H4 (cell line): ENCODE measurements around the gene SLC6A6. TPM values are rescaled to one million over a fixed set of nuclear protein-coding genes. Genes with fewer than 3 reads are reported as not detected.

Experiments used
- DNase-seq: peaks from one replicate; pipeline ENCODE4 v3.0.0-alpha.2; 2015; ENCODE audit warnings: low spot score
- total RNA-seq: library from RNA; depleted of rRNA; stranded (reverse); fragments of >200 nt; shearing (Covaris generic); gene quantifications from 2 replicates; pipeline ENCODE4 v1.2.3, GENCODE V29; 2014

The SLC6A6 gene
- total RNA-seq, 1 experiment from 2014 or later: 29.8 TPM

DNA sequence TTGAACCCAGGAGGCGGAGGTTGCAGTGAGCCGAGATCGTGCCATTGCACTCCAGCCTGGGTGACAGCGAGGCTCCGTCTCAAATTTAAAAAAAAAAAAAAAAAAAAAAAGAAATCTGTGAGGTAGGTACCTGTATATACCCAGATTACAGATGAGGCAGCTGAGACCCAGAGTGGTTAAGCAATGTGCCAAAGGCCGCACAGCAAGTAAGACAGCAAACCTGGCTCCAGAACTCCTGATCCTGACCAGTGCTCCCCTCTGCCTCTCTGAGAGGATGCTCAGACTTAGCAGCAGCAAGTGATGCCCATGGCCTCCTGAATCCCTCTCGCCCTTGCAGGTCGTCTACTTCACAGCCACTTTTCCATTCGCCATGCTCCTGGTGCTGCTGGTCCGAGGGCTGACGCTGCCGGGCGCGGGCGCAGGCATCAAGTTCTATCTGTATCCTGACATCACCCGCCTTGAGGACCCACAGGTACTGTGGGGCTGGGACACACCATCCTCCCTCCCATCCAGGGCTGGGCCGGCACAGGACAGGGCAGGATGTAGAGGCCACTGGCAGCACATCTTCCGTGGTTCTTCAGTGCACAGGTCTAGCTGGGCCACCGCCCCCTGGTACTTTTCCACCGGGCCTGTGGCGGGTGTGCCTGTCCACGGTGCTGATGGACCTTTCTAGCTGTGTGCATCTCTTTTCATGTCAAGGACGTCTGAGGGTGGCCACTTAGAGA is 63.9 kb downstream of the SLC6A6 start:
- DNase-seq: no peak

DNA sequence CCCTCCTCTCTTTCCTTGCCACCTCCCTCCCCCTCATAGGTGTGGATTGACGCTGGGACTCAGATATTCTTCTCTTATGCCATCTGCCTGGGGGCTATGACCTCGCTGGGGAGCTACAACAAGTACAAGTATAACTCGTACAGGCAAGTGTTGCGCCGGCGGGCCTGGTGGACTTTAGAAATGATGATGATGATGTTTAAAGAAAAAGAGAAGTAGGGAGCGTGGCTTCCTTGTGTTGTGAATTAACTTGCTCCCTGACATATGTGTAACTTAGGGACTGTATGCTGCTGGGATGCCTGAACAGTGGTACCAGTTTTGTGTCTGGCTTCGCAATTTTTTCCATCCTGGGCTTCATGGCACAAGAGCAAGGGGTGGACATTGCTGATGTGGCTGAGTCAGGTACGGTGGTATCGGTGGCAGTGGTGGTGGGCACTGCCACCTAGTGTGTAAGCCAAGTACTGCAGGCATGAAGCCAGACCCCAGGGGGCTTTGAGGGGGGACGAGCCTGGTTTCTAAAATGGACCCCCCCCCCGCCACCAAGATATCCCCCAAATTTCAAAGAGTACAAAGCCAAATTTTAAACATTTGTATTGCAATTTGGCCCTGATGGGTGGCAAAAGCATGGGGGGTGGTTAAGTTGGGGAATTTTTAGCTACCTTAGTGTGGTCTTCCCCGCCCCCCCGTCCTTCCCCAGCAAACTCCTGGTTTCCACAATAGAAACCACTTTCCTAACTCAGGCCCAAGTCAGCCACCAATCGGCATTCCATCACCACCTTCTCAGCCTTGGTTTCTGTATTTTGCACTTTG is 65.6 kb downstream of the SLC6A6 start:
- DNase-seq: peak; percentile 43

DNA sequence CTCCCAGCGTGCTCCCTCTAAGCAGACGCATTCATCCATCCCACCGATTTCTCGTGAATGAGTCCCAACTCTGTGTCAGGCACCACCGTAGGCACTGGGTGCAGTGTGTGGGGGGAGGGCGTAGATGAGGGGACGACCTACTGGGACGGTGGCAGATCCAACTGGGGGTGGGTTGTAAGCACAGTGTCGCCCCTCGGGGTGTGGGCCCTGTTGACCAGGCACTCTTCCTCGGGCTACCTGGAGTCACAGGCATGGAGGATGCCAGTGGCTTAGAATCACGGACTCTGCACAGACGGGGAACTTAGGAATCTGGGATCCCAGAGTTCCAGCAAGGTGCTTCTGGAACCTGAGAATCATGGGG is 66.2 kb downstream of the SLC6A6 start:
- no peak for DNase-seq

DNA sequence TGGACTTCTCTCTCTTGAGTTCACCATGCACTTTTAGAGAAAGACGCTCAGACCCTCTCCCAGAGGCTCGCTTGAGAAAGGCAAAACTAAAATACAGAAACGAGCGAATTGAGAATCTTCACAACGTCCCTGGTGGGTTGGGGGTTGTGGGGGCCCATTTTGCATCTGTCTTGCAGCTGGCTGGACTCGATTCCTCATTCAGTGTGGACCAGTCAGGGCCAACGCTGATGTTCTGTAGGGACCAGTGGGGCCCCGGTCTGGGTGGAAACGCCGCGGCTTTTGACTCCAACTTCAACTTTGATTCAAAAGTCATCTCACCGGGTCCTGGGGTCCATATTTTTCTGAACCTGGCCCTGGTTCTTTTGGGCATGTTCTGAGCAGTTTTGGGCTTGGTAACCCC is 68.1 kb downstream of the SLC6A6 start:
- no peak for DNase-seq

- no peak for DNase-seq
Measured at GRCh38 chr3:14471016-14471415, 68.6 kb downstream of the SLC6A6 start.

DNA sequence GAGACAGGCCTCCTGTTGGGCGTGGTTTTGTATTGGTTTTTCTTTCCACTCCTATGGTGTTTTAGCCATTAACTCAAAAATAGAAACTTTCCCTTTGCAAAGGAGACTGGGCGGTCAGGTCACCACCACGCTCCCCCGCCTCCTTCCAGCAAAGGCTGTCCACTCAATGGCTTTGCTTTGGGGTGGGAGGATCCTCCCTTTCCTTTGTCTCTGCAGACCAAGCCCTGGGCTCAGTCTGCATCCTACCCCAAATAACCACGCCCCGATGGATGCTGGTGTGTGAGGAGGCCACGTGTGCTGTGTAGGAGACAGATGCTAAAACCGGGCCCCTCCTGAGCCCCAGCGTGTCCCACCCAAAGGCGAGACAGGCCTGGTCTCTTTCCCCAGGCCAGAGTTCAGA is 69.3 kb downstream of the SLC6A6 start:
- no peak for DNase-seq

GRCh38 chr3:14472471-14473351 is 70.3 kb downstream of the SLC6A6 start:
- peak; percentile 87 for DNase-seq

GRCh38 chr3:14473411-14473891 is 71.0 kb downstream of the SLC6A6 start:
- no peak for DNase-seq

- no peak for DNase-seq
Measured at GRCh38 chr3:14474363-14475081, 72.1 kb downstream of the SLC6A6 start.

DNA sequence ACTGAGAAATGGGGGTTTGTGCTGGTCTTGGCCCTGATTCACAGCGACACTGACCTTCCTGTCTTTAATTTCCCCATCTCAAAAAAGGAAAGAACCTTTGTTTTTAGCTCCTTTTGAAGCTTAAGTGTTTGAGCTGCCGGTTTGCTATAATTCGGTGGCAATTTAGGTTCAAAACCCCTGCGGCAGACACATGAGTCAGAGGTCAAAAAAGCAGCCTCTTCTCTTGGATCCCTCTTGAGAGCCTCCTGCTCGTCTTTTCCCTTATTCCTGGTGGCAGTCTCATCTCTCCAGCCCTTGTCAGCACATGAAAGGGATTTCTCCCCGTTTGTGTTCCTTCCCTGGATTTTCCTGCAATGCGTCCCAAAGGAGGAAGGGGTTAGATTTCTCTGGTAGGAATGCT is 73.2 kb downstream of the SLC6A6 start:
- DNase-seq: no peak

DNA sequence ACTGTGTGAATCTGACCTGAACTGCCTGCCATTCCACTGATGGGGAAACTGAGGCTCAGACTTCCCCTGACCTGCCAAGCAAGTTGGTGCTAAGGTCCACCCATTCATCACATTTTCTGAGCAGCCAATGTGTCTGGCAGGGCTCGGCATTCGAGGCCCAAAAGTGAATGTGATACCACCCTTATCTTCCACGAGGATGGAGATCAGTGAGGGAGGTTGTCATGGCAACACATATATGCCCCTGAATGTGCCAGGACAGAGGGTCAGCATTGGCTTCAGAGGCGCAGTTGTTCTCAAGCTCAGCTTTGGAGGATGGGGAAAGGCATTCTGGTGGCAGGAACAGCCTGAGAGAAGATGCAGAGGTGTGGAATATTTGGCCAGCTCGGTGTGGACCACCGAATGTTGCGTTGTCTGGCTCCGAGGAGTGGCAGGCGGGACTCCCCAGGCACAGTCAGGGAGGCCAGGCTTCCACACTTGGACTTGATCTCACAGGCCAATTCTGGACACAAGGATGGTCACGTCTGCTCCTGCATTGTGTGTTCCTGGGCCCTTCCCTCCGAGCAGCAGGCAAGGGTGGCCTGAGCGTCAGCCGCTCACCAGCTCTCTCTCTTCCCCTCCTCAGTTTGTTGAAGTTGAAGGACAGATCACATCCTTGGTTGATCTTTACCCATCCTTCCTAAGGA is 74.3 kb downstream of the SLC6A6 start:
- DNase-seq: no peak

DNA sequence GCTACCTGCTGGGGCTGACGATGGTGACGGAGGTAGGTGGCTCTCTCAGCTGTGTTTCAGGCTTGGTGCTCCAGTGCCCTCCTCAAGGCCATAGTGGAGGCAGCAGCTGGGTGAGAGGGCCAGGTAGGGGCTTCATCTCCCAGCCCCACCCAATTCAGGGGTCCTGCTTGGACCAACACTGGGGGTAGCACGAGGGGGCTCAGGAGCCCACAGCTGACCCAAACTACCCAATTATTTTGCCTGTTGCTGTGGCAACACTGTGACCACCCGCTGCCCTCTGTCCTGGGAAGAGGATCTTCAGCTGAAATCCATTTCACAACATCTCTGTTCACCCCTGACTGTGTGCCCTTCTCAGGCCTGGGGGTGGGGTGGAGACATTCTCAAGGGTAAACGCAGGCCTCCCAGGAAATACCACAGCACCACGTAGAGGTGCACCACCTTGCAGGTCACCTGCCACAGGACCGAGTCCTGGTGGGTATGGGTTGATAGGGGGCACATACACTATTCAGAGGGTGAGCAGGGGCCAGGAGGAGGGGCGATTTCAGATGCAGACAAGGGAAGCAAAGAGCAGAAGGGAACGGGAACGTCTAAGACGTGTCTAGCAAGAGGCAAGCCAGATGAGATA is 75.0 kb downstream of the SLC6A6 start:
- DNase-seq: no peak

GRCh38 chr3:14478956-14479550 is 76.6 kb downstream of the SLC6A6 start:
- no peak for DNase-seq

DNA sequence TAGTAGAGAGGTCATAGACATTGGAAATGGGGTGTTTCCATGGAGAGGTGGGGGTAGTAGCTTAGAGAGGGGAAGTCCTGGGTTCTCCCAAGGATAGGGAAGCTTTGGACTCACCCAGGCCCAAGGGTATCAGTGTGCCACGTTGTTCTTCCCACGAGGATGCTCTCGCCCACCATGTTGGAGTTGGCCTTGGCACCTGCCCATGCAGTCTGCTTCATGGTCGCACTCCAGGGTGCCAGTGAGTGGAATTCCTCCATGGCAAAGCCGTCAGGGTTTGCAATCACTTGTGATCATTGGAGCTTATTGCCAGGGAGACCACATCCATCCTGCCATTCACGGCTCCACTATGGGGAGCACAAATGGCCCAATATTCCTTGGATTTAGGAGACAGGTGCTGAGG is 77.2 kb downstream of the SLC6A6 start:
- DNase-seq: no peak

DNA sequence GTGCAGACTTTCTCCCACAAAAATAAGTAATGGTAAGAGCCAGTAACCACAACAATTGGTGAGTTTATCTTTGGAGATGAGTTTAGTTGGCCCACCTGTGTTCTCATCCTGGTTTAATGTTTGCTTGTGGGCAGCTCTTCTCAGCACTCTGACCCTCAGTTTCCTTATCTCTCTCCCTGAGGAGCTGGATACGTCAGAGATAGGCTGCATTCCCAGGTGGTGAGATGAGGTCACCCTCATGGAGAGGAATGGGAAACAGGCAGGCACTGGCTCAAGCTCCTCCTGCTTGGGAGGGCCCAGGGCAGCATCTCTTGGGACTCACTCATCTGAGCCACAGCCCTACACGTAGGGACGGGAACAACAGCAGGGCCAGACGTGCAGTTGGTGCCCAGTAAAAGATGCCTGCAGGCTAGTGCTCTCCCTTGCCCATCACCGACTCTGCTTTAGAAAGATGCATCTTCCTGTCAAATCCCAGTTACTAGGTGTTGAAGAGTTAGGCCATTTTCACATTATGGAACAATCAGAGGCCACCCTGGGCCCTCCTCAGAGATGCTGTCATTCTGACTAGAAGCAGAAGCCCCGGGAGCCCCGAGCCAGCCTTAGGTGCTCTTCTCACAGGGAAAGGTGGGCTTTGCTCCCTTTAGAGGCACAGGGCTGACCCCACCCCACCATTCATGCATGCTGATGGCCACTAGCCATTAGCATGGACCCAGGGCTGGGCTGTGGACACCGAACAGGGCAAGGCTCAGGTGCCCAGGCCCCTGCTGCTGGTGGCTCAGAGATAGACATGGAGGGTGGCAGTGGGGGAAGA is 78.0 kb downstream of the SLC6A6 start:
- no peak for DNase-seq

DNA sequence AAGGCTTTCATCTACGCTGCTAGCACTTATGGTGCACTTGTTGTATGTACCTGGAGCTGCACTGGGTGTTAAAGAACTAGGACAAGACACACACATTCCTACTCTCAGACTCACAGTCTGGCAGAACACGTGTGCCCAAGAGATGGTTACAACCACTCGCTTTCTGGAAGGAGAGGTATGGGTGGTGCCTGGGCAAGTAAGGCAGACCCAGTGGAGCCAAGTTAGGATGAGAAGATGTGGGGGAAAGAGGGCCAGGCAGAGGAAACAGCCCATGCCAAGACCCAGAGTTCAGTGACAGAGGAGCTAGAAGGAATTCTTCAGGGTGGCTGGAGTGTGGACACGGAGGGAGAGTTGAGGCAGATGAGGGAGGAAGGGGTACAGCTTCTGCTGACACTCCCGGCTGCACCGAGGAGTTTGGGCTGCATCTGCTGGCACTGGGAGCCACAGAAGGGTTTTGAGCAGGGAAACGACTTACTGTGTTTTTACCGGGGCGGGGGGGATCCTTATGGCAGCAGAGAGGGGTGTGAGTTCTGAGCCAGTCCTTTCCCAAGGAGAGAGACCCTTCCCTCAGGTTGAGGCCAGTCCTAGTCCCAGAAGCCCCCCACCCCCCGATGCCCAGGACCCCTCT is 78.7 kb downstream of the SLC6A6 start:
- no peak for DNase-seq

DNA sequence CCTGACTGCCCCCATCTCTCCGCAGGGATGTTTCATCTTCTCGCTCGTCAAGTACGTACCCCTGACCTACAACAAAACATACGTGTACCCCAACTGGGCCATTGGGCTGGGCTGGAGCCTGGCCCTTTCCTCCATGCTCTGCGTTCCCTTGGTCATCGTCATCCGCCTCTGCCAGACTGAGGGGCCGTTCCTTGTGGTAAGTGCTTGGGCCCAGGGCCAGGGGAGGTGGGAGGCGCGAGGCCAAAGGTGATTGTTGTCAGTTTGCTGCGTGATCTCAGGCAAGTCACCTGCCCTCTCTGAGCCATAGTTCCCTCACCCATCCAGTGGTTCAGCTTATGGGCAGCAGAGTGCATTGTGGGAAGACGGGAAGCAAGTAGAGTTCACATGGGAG is 79.2 kb downstream of the SLC6A6 start:
- no peak for DNase-seq

- no peak for DNase-seq
Measured at GRCh38 chr3:14482271-14482721, 79.9 kb downstream of the SLC6A6 start.

- no peak for DNase-seq
Measured at GRCh38 chr3:14483286-14483685, 80.9 kb downstream of the SLC6A6 start.
